Colon (tissue), 2 donors: ENCODE results near the gene SYT17.
"Not testable (repeated sequence)": the region's sequence is repeated elsewhere in the genome, so short reads cannot be mapped to it uniquely, and the experiment has no call there.

Experiments
- FAIRE-seq: peaks from 2 replicates; lab custom pipeline; 2012; peaks lifted over from hg19 to GRCh38; lab: Jason Lieb, UNC
- donor health status: control.
- donor health status: control.

Gene SYT17

DNA sequence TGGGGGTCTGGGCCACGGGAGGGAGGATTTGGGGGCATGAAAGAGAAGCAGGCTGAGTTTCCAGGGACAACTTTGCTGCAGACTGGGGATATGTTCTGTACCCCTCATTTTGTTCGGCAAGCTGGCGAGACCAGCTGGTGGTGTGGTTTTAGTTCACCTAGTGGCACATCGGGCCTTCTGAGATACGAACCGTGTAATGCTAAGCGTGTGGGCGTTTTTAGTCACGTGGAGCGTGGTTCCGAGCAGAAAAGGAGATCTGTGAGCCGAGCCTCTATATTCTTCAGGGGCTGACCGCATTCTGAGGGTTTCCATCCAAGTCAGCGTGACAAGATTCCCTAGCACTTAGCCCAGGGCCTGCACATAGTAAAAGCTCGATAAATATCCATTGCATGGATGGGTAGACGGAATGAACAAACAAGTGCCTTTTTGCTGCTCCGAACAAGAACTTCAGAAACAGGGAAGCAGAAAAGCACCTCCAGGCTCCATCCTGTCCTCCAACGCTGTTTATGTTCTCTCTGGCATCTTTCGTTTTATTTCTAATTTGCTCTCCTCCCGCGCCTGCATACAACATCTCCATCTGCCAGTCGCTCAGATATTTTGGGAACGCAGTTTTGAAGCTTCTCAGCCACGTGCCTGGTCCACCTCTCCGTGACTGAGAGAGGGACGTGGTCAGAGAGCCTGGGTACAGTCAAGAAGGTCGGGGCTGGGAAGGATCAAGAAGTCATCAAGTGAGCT is 5.8 kb downstream of the SYT17 start:
- FAIRE-seq = no peak

DNA sequence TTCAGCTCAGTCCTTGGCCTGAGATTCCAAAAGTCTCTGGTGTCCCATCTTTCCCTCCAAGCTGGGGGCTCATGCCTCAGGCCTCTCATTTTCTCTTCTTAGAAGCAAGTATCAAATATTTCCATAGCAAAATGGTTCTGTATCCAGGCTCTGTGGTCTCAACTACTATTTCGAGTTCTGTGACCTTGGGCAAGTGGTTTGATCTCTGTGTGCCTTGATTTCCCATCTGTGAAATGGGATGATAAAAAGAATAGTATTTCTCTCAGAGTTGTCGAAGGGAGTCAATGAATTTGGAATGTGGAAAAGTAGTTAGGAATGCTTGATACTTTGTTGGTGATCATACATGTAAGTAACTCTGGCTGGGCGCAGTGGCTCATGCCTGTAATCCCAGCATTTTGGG is 6.4 kb downstream of the SYT17 start:
- no peak for FAIRE-seq

DNA sequence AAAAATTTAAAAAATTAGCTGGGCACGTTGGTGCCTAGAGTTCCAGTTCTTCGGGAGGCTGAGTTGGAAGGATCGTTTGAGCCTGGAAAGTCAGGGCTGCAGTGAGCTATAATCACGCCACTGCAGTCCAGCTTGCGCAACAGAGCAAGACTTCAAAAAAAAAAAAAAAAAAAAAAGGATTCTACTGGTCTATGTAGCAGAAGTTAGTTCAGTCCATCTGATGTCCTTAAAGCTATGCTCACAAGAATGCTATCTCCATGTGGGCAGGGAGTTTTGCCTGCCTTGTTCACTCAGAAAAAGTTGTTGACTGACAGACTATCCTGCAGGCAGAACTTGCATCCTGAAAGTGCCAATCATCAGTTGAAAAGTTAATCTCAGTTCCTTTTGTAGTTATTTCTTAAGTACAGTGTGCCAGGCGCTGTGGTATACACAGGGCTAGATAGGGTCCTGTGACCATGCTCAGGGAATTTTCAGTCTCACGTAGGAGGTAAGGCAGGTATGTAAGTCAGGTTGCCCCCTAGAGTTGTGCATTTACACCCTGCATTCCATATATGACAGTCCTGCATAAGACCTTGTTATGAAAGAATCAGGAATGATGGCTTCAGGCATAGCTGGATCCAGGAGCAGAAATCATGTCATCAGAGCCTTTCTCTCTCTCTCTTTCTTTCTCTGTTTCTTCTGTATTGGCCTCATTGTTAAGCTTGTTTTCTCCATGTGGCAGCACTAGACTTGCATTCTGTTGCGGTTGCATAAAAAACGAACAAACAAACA is 7.6 kb downstream of the SYT17 start:
- FAIRE-seq = no peak

DNA sequence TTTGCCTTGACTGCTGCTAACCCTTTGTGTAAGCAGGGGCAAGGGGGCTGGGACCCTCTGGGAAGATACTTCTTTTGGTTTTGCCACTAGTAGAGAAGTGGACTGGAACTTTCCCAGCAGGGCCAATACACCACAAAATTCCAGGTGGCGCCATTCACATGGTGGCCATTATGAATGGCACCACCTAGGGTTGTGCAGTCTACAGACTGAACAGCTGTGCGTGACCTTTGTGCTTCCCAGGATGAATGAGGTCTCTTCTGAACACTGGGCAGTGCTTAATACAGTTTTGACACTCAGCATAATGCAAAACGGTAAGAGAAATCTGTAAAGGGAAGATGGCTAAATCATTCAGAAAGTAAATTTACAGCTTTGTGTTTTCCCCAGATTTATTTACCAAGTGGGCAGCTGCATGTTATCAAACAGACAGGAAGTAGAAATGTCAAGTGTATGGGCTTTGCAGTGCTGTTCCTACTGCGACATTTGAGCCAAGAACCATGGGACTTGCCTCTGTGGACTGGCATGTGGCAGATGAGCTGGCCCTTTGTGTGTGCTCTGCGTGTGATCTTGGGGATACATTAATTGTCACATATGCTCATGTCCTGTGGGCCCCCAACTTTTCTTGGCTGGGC is 9.2 kb downstream of the SYT17 start:
- FAIRE-seq = no peak

DNA sequence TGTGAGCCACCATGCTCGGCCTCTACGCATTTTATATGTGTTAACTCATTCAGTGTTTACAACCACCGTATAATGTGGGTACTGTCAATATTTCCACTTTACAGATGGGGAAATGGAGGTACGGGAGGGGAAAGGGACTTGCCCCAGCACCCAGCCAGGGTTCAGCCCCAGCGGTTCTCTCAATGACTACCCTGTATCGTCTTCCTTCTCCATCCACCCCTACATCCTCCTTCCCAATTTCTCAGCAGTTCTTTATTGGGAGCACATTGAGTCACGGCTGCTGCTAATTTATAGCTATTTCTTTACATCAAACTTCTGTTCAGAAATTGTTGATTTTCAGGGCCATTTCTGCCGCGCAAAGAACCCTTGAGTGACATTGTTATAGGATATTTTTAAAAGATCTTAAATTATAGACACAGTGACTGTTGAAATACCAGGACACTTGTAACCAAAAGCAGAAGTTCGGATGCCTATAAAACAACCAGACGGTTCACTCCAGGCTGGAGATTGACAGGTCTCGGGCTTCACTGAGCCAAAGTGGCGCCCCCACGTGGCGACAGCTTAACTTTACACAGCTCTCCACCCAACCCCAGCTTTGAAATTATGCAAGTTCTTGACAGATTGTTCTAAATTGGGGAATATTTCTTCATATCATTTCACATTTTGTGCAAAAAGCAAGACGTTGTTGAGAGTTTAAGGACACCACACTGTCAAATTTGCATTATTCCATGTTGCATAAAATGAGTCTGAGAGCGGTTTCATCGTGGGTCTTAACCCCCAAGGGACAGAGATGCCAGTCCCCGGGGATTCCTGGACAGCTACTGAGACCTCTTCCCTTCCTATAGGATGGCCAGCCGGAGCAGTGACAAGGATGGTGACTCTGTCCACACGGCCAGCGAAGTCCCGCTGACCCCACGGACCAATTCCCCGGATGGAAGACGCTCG is 11.8 kb downstream of the SYT17 start:
- FAIRE-seq = no peak

- no peak for FAIRE-seq
Measured at GRCh38 chr16:19180741-19181140, 12.7 kb downstream of the SYT17 start.

DNA sequence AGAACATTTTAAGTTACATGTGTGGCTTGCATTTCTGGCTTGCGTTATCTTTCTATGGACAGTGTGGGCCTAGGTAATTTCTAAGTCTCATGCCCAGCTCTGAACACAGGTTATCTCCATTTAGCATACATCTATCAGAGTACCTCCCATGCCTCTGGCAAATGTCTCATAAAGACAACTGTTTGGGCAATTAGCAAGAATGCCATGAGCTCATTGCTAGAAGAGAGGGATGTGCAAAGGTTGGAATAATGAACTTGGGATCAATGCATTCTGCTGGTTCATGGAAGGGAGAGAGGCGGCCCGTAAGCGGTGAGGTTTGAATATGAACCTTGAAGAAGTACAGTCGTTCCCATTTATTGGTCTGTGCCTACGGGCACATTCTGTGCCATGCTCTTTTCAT is 14.4 kb downstream of the SYT17 start:
- FAIRE-seq = no peak

- no peak for FAIRE-seq
Measured at GRCh38 chr16:19183187-19183586, 15.1 kb downstream of the SYT17 start.

DNA sequence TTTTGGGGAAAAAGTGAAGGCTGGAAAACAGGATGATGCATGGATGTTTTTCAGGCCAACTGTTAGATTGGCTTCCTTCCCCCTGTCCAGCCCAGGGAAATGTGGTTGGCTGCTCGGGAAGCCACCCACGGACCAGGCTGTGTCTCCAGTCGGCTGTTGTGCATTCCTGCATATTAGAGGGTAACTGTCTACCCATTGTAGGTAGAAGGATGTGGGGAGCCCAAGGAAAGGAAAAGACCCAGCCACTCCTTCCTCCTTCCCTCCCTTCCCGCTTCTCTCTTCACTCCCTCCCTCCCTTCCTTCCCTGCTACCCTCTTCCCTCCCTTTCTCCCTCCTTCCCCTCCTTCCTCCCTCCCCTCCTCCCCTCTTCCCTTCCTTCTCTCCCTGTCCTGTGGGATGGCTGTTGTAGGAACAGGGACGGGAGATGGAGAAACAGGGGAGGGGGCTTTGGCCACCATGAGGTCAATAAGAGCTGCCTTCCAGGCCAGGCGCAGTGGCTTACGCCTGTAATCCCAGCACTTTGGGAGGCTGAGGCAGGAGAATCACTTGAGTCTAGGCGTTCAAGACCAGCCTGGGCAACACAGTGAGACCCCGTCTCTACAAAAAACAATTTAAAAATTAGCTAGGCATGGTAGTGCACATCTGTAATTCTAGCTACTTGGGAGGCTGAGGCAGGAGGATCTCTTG is 16.9 kb downstream of the SYT17 start:
- FAIRE-seq = no peak

GRCh38 chr16:19185510-19185851 is 17.4 kb downstream of the SYT17 start:
- no peak for FAIRE-seq

GRCh38 chr16:19186408-19186807 is 18.4 kb downstream of the SYT17 start:
- FAIRE-seq = no peak

DNA sequence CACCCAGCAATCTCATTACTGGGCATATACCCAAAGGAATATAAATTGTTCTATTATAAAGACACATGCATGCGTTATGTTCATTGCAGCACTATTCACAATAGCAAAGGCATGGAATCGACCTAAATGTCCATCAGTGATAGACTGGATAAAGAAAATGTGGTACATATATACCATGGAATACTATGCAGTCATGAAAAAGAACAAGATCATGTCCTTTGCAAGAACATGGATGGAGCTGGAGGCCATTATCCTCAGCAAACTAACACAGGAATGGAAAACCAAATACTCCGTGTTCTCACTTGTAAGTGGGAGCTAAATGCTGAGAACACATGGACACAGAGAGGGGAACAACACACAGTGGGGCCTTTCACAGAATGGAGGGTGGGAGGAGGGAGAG is 19.9 kb downstream of the SYT17 start:
- FAIRE-seq = not testable (repeated sequence)

DNA sequence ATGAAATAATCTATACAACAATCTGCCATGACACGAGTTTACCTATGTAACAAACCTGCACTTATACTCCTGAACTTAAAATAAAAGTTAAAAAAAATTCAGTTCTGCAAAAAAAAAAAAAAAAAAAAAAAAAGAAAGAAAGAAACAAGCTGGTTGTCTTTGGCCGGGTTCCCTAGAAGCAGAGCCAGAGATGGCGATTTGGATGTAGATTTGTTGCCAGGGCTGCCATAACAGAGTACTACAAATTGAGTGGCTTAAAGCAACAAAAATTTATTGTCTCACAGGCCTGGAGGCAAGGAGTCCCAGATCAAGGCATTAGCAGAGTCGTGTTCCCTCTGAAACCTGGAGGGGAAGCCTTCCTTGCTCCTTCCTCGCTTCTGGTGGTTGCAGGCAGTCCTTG is 20.4 kb downstream of the SYT17 start:
- no peak for FAIRE-seq

DNA sequence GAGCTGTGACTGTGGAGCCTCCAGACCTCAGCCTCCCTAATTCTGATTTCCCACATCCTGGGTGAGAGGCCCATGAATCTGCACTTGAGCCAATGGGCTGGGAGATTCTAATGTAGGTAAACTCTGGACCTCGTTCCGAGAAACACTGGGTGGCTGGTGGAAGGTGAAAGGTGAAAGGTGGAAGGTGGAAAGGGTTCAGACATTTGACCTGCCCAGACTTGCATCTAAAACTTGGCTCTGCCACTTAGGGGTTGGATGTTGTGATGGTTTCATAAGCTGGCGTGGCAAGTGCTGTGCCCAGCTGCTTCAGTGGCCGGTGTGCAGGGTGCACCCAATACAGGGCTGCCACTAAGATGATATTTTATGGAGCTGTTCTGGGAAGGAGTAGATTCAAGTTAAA is 24.8 kb downstream of the SYT17 start:
- FAIRE-seq = no peak

DNA sequence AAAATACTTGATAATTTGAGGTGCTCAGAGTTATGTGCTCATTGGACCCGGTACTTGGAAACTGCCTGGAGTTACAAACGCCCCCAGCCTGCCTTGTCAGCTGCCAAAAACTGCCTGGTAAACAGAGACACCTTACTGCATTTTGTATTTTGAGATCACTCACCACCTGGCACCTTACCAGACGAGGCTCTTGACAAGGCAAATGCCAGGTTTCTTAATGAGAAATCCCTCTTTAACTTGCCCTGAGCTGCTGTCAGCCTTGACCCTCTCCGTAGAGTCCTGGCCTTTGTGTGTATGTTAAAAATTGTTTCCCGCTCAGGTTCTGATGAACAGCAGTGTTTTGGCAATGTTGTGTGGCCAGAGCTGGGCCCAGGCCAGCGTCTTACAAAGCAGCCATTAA is 28.8 kb downstream of the SYT17 start:
- no peak for FAIRE-seq

- FAIRE-seq = no peak
Measured at GRCh38 chr16:19203374-19203966, 35.4 kb downstream of the SYT17 start.

- FAIRE-seq = no peak
Measured at GRCh38 chr16:19210280-19210924, 42.4 kb downstream of the SYT17 start.

- no peak for FAIRE-seq
Measured at GRCh38 chr16:19210968-19211367, 42.9 kb downstream of the SYT17 start.

- no peak for FAIRE-seq
Measured at GRCh38 chr16:19212059-19212458, 44.0 kb downstream of the SYT17 start.

- FAIRE-seq = no peak
Measured at GRCh38 chr16:19213885-19214284, 45.8 kb downstream of the SYT17 start.

- FAIRE-seq = no peak
Measured at GRCh38 chr16:19215705-19216104, 47.7 kb downstream of the SYT17 start.
